Spleen (tissue), 7 donors: ENCODE data around the gene FAM53B.

Experiments
- CTCF ChIP-seq, 11 experiments: fragments of 200-600 bp in 7 of 11; fragments of 450-650 bp in 4 of 11; sonication (generic) in 4 of 11; IDR thresholded peaks in 8 of 11; conservative IDR thresholded peaks in 3 of 11; 1 replicate in 7 of 11; 2 replicates in 4 of 11; pipeline versions ENCODE4 v1.4.0 to v1.8.0; 2016 to 2021; ENCODE audit warnings: antibody characterized with exemption in 11 of 11, inconsistent platforms in 4 of 11, mild to moderate bottlenecking in 1 of 11
- POLR2A ChIP-seq, 3 donors: fragments of 450-650 bp; IDR thresholded peaks; one replicate each; pipeline ENCODE4 v1.5.1; 2017; ENCODE audit warnings: antibody characterized with exemption in 3 of 3, mild to moderate bottlenecking in 1 of 3
- POLR2AphosphoS5 ChIP-seq, 3 donors: sonication (generic); formaldehyde crosslinking; IDR thresholded peaks; one replicate each; pipeline ENCODE4 v1.5.1; 2017; ENCODE audit warnings: antibody characterized with exemption in 3 of 3
- donor health status: DM: no; HTN: no; CAD: no; lungs with moderate emphysema.
- donor health status: DM: no; HTN: no; CAD: no.
- donor health status: DM: no; HTN: no; CAD: no.

GRCh38 chr10:124686707-124687376 is 57.3 kb downstream of the FAM53B start:
- TF ChIP-seq CTCF (IDR thresholded peaks at IDR 0.05 in 8 of 11, conservative IDR thresholded peaks at IDR 0.05 in 3 of 11) (no peak), POLR2AphosphoS5 (IDR thresholded peaks at IDR 0.05) (peak in 1 of 3 donors; percentile 39), POLR2A (IDR thresholded peaks at IDR 0.05) (no peak)
